ENCODE data around the gene CDK18.

DNA sequence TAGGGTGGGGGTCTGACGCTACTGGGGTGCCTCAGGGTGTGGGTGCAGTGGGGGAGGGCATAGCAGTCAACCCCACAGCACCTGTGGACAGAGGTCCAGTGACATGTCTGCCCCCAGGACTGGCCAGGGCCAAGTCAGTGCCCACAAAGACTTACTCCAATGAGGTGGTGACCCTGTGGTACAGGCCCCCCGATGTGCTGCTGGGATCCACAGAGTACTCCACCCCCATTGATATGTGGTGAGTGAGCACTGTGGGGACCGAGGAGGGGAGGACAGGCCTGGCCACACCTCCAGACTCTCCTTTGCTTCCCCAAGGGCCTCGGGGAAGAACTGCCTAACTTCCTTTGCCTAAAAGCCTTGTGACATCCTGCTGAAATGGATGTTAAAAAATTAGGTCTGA is 23.5 kb downstream of the CDK18 start:
- TF ChIP-seq, protein P1, sequence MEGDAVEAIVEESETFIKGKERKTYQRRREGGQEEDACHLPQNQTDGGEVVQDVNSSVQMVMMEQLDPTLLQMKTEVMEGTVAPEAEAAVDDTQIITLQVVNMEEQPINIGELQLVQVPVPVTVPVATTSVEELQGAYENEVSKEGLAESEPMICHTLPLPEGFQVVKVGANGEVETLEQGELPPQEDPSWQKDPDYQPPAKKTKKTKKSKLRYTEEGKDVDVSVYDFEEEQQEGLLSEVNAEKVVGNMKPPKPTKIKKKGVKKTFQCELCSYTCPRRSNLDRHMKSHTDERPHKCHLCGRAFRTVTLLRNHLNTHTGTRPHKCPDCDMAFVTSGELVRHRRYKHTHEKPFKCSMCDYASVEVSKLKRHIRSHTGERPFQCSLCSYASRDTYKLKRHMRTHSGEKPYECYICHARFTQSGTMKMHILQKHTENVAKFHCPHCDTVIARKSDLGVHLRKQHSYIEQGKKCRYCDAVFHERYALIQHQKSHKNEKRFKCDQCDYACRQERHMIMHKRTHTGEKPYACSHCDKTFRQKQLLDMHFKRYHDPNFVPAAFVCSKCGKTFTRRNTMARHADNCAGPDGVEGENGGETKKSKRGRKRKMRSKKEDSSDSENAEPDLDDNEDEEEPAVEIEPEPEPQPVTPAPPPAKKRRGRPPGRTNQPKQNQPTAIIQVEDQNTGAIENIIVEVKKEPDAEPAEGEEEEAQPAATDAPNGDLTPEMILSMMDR (IDR thresholded peaks at IDR 0.05; ENCODE audit: insufficient read depth, low read depth, low read length), result no peak
- no peak for TF ChIP-seq EZH2 (IDR thresholded peaks at IDR 0.05; ENCODE audit: insufficient read depth, low read length)

Measured in astrocyte (in vitro differentiated cells and primary cell).